ENCODE data around the gene TEX19. TPM values are rescaled to one million over a fixed set of nuclear protein-coding genes. Genes with fewer than 3 reads are reported as not detected.
A peak's percentile ranks its signal among the peaks of the same experiment; 100 is the strongest.

The TEX19 gene
- total RNA-seq, 1 donor, result under 0.01 TPM

DNA sequence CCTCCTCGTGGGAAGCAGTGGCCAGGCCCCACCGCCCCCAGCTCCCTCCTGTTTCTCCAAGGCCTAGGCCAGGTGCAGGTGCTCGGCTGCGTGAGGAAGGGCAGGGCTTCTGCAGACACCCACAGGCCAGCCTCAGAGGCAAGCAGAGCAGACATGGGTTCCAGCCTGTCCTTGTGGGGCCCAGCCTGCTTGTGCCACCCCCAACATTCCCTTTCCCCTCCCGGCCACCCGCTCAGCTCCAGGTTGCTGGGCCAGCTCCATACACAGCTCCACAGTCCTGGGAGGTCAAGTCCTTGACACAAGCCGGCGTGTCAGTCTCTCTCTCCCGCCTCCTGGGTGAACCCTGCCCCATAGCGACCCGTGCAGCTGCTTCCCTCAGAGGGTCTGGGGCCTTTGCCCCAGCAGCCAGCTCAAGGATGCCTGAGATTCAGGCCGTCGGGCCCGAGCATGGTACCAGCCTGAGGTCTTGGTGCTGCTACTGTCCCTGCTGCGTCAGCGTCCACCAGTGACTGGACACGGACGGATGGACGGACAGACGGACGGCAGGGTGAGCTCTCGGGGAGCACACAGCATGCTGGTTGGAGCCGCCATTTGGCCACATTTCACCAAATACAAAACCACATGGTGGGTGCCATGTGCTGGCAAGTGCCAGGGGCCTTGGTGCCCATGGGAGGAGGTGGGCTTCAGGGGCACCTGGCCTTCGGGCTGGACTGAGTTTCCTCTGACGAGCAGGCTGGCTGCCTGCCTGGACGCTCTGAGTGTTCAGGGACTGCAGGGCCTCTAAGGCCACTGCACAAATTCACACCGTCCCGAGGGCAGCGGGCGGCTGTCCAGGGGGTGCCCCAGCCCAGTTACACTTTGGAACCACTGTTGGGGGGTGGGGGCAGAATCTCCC lies 33.5 kb upstream of the TEX19 start:
- no peaks in the 10 kb centered on the region for H4K20me1 ChIP-seq (ENCODE audit: insufficient read depth, low read length)
- no peaks in the 10 kb centered on the region for H3K36me3 ChIP-seq (ENCODE audit: insufficient read depth, low read length)
- H2AFZ ChIP-seq (ENCODE audit: low read length), result no peak overlapping the region
- H3K9me3 ChIP-seq (ENCODE audit: low read depth, low read length), result no peaks in the 10 kb centered on the region
- H3K79me2 ChIP-seq (ENCODE audit: insufficient read depth, low read length), result no peaks in the 10 kb centered on the region
- TF ChIP-seq, protein P1, sequence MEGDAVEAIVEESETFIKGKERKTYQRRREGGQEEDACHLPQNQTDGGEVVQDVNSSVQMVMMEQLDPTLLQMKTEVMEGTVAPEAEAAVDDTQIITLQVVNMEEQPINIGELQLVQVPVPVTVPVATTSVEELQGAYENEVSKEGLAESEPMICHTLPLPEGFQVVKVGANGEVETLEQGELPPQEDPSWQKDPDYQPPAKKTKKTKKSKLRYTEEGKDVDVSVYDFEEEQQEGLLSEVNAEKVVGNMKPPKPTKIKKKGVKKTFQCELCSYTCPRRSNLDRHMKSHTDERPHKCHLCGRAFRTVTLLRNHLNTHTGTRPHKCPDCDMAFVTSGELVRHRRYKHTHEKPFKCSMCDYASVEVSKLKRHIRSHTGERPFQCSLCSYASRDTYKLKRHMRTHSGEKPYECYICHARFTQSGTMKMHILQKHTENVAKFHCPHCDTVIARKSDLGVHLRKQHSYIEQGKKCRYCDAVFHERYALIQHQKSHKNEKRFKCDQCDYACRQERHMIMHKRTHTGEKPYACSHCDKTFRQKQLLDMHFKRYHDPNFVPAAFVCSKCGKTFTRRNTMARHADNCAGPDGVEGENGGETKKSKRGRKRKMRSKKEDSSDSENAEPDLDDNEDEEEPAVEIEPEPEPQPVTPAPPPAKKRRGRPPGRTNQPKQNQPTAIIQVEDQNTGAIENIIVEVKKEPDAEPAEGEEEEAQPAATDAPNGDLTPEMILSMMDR (IDR thresholded peaks at IDR 0.05; ENCODE audit: extremely low read depth, low read depth, low read length), result no peak
- peak; percentile 91 for DNase-seq (ENCODE audit: insufficient read length, low spot score, missing footprints)
- H3K4me1 ChIP-seq (ENCODE audit: insufficient read depth, low read length), result peaks cover 3% of the 10 kb centered on the region
- no peak overlapping the region for H3K4me3 ChIP-seq (ENCODE audit: insufficient read depth, low read length)
- H3K4me2 ChIP-seq (ENCODE audit: insufficient read depth, low read length), result no peak overlapping the region
- no peak overlapping the region for H3K27ac ChIP-seq (ENCODE audit: low read depth, low read length)
- peaks cover 15% of the 10 kb centered on the region for H3K27me3 ChIP-seq (ENCODE audit: insufficient read depth, low read length)

DNA sequence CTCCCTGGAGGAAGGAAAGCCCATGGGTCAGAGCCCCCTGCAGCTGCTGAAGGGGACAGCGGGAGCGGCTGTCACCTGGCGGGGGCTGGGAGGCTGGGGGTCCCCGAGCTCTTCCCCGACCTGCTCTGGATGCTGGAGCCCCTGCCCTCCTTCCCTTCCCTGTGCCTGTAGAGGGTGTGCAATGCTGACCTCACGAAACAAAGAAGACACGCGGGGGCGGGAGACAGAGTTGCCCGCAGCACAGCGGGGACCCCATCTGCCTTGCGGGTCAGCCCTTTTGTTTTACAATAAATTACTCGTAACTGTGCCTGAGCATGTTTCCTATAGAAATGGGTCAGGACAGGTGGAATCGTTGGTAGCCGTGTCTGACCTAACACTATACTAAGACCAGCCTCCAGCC lies 31.8 kb upstream of the TEX19 start:
- TF ChIP-seq, protein P1 (IDR thresholded peaks at IDR 0.05; ENCODE audit: extremely low read depth, low read depth, low read length), result no peak
- H3K27me3 ChIP-seq (ENCODE audit: insufficient read depth, low read length), result peaks cover 16% of the 10 kb centered on the region
- no peaks in the 10 kb centered on the region for H3K36me3 ChIP-seq (ENCODE audit: insufficient read depth, low read length)

DNA sequence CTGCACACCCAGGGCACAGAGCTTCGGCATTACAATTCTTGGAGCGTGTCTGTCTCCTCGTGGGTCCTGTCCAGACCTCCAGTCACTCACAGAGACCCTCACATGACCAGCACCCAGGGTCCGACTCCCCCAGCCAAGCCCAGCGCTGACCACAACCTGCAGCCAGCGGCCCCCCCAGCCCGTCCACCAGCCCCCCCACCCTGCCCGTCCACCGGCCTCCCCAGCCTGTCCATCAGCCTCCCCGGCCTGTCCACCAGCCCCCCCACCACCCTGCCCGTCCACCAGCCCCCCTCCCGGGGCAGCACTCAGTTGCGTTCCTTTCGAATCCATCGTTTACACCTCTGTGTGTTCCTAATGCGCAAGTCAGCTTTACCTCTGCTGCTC lies 31.3 kb upstream of the TEX19 start:
- Histone ChIP-seq H3K4me3 (ENCODE audit: insufficient read depth, low read length) (no peak overlapping the region), H3K27me3 (ENCODE audit: insufficient read depth, low read length) (peaks cover 20% of the 10 kb centered on the region), H4K20me1 (ENCODE audit: insufficient read depth, low read length) (no peaks in the 10 kb centered on the region), H3K4me2 (ENCODE audit: insufficient read depth, low read length) (no peak overlapping the region), H3K79me2 (ENCODE audit: insufficient read depth, low read length) (no peaks in the 10 kb centered on the region), H3K9me3 (ENCODE audit: low read depth, low read length) (no peaks in the 10 kb centered on the region), H3K36me3 (ENCODE audit: insufficient read depth, low read length) (no peaks in the 10 kb centered on the region), H3K4me1 (ENCODE audit: insufficient read depth, low read length) (peaks cover 8% of the 10 kb centered on the region), H2AFZ (ENCODE audit: low read length) (no peak overlapping the region), H3K27ac (ENCODE audit: low read depth, low read length) (no peak overlapping the region)
- peak; percentile 83 for DNase-seq (ENCODE audit: insufficient read length, low spot score, missing footprints)
- TF ChIP-seq, protein P1 (IDR thresholded peaks at IDR 0.05; ENCODE audit: extremely low read depth, low read depth, low read length), result no peak

More for the DNA sequence above, 31.8 kb upstream of the TEX19 start:
- Histone ChIP-seq H3K4me3 (ENCODE audit: insufficient read depth, low read length) (no peak overlapping the region), H3K9me3 (ENCODE audit: low read depth, low read length) (no peaks in the 10 kb centered on the region), H3K4me1 (ENCODE audit: insufficient read depth, low read length) (peaks cover 5% of the 10 kb centered on the region), H3K27ac (ENCODE audit: low read depth, low read length) (no peak overlapping the region), H4K20me1 (ENCODE audit: insufficient read depth, low read length) (no peaks in the 10 kb centered on the region), H3K4me2 (ENCODE audit: insufficient read depth, low read length) (no peak overlapping the region), H2AFZ (ENCODE audit: low read length) (no peak overlapping the region), H3K79me2 (ENCODE audit: insufficient read depth, low read length) (no peaks in the 10 kb centered on the region)
- DNase-seq (ENCODE audit: insufficient read length, low spot score, missing footprints), result no peak

DNA sequence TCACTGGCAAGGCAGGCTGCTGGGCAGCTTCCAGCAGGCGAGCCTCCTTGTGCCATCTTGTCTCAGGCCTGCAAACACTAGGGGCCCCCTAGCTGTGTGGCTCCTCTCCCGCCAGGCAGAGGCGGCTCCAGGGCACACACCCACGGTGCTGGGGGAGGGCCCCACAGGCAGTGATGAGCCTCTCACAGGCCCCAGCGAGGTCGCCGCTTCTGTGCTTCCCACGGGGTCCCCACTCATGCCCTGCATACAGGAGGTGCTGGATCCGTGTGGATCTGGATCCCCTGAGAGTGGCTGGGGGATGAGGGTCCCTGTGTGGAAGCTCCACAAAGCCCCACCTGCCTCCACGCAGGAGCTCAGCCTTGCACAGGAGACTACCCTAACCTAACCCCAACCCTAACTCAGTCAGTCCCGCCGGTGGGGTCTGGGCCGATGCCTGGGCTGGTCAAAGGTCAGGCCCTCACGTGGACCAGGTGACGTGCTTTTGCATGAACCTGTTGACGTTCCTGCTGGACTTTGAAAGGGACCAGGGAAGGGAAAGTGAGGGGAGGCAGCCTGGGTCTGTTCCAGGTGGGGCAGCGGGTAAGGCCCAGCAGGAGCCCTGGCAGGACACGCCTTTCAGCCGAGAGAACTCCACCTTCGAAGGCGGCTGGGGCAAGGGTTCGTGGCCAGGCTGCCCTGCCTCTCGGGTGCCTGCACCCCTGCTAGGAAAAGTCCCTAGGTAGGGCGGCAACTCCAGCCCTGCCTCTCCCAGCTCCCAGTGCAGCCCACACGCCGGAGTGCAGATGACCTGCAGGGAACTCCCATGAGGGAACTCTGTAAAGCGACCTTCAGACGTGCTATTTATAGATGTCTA lies 30.7 kb upstream of the TEX19 start:
- no peaks in the 10 kb centered on the region for H4K20me1 ChIP-seq (ENCODE audit: insufficient read depth, low read length)
- no peak overlapping the region for H3K27ac ChIP-seq (ENCODE audit: low read depth, low read length)
- TF ChIP-seq, protein P1 (IDR thresholded peaks at IDR 0.05; ENCODE audit: extremely low read depth, low read depth, low read length), result no peak
- no peaks in the 10 kb centered on the region for H3K9me3 ChIP-seq (ENCODE audit: low read depth, low read length)
- peaks cover 26% of the 10 kb centered on the region for H3K27me3 ChIP-seq (ENCODE audit: insufficient read depth, low read length)
- DNase-seq (ENCODE audit: insufficient read length, low spot score, missing footprints), result peak; percentile 90
- H3K79me2 ChIP-seq (ENCODE audit: insufficient read depth, low read length), result no peaks in the 10 kb centered on the region
- H2AFZ ChIP-seq (ENCODE audit: low read length), result no peak overlapping the region
- peaks cover 14% of the 10 kb centered on the region for H3K4me1 ChIP-seq (ENCODE audit: insufficient read depth, low read length)
- no peaks in the 10 kb centered on the region for H3K36me3 ChIP-seq (ENCODE audit: insufficient read depth, low read length)
- no peak overlapping the region for H3K4me3 ChIP-seq (ENCODE audit: insufficient read depth, low read length)
- H3K4me2 ChIP-seq (ENCODE audit: insufficient read depth, low read length), result no peak overlapping the region

Measured in osteoblast (primary cell).